GM23248 (cell line): ENCODE data around the gene SEMA4A.

Source experiments
- EZH2 ChIP-seq: fragments of 200-600 bp; sonication (generic); IDR thresholded peaks from 2 replicates; pipeline ENCODE4 v1.6.1; 2018; ENCODE audit warnings: antibody characterized with exemption, mild to moderate bottlenecking; ENCODE audit not compliant: insufficient read depth, poor library complexity, severe bottlenecking
- EZH2phosphoT487 ChIP-seq: fragments of 200-600 bp; sonication (generic); IDR thresholded peaks from 2 replicates; pipeline ENCODE4 v1.6.1; 2018; ENCODE audit warnings: antibody characterized with exemption, moderate library complexity, mild to moderate bottlenecking, low read depth; ENCODE audit not compliant: insufficient read depth

- TF ChIP-seq EZH2phosphoT487 = no peak
- TF ChIP-seq EZH2 = no peak
Observed at GRCh38 chr1:156143765-156144489, 9.5 kb upstream of the SEMA4A start.
